HepG2 (cell line): ENCODE results near the gene PHRF1. TPM values are rescaled to one million over a fixed set of nuclear protein-coding genes. Genes with fewer than 3 reads are reported as not detected.
"Not testable (repeated sequence)": the region's sequence is repeated elsewhere in the genome, so short reads cannot be mapped to it uniquely, and the experiment has no call there.

ENCODE experiments used
- ARID5B ChIP-seq: IDR thresholded peaks from 2 replicates; pipeline ENCODE4 v1.4.0; 2020; ENCODE audit warnings: mild to moderate bottlenecking, missing genetic modification reagents
- BHLHE40 ChIP-seq: IDR thresholded peaks from 2 replicates; pipeline ENCODE4 v1.6.1; 2011; ENCODE audit warnings: low read length, improper control_type of control experiment
- BRD4 ChIP-seq: sonication (generic); formaldehyde crosslinking; IDR thresholded peaks from 2 replicates; pipeline ENCODE4 v1.4.0; 2020; ENCODE audit warnings: missing genetic modification reagents
- CEBPB ChIP-seq: IDR thresholded peaks from 2 replicates; pipeline ENCODE4 v1.6.1; 2011; ENCODE audit warnings: low read depth, low read length, improper control_type of control experiment, borderline replicate concordance
- EP300 ChIP-seq, 3 experiments: sonication (generic) in 1 of 3; formaldehyde crosslinking in 1 of 3; IDR thresholded peaks; 2 replicates each; pipeline versions ENCODE4 v1.5.1 to v1.6.1; 2011 to 2020; ENCODE audit warnings: low read depth in 2 of 3, low read length in 2 of 3, borderline replicate concordance in 1 of 3, improper control_type of control experiment in 1 of 3, mild to moderate bottlenecking in 1 of 3, missing genetic modification reagents in 1 of 3, moderate library complexity in 1 of 3
- ESRRA ChIP-seq: sonication (generic); formaldehyde crosslinking; IDR thresholded peaks from 2 replicates; pipeline ENCODE4 v1.5.1; 2020; ENCODE audit warnings: mild to moderate bottlenecking, low read depth, missing genetic modification reagents
- HDAC1 ChIP-seq: sonication (generic); formaldehyde crosslinking; IDR thresholded peaks from 2 replicates; pipeline ENCODE4 v1.5.1; 2020; ENCODE audit warnings: mild to moderate bottlenecking, missing genetic modification reagents
- HNF4A ChIP-seq: sonication (generic); formaldehyde crosslinking; IDR thresholded peaks from 2 replicates; pipeline ENCODE4 v1.4.0; 2020; ENCODE audit warnings: missing genetic modification reagents
- KLF12 ChIP-seq: sonication (generic); formaldehyde crosslinking; IDR thresholded peaks from 2 replicates; pipeline ENCODE4 v1.4.0; 2020; ENCODE audit warnings: missing genetic modification reagents, borderline replicate concordance
- LCORL ChIP-seq, 2 experiments: fragments of 450-650 bp in 1 of 2; sonication (generic) in 1 of 2; formaldehyde crosslinking in 1 of 2; IDR thresholded peaks; 2 replicates each; pipeline versions ENCODE4 v1.5.0 to v1.6.1; 2017 to 2020; ENCODE audit warnings: antibody characterized with exemption in 1 of 2, missing genetic modification reagents in 1 of 2
- NR2F6 ChIP-seq, 2 experiments: IDR thresholded peaks; 2 replicates each; pipeline ENCODE4 v1.6.1; 2016; ENCODE audit warnings: antibody characterized with exemption in 1 of 2, mild to moderate bottlenecking in 1 of 2
- POGZ ChIP-seq: sonication (generic); formaldehyde crosslinking; IDR thresholded peaks from 2 replicates; pipeline ENCODE4 v1.4.0; 2020; ENCODE audit warnings: mild to moderate bottlenecking, missing genetic modification reagents
- RXRA ChIP-seq: sonication (generic); formaldehyde crosslinking; IDR thresholded peaks from 2 replicates; pipeline ENCODE4 v1.5.1; 2020; ENCODE audit warnings: missing genetic modification reagents
- SALL1 ChIP-seq: sonication (generic); formaldehyde crosslinking; IDR thresholded peaks from 2 replicates; pipeline ENCODE4 v1.8.0; 2022; ENCODE audit warnings: mild to moderate bottlenecking, missing genetic modification reagents
- SOX6 ChIP-seq, 2 experiments: fragments of 450-650 bp in 1 of 2; sonication (generic) in 1 of 2; formaldehyde crosslinking in 1 of 2; IDR thresholded peaks; 2 replicates each; pipeline versions ENCODE4 v1.4.0 to v1.6.1; 2017 to 2020; ENCODE audit warnings: antibody characterized with exemption in 1 of 2, mild to moderate bottlenecking in 1 of 2, missing genetic modification reagents in 1 of 2
- ZBTB38 ChIP-seq: sonication (generic); formaldehyde crosslinking; IDR thresholded peaks from 2 replicates; pipeline ENCODE4 v1.5.1; 2020; ENCODE audit warnings: mild to moderate bottlenecking, missing genetic modification reagents
- ZBTB4 ChIP-seq: sonication (generic); formaldehyde crosslinking; IDR thresholded peaks from 2 replicates; pipeline ENCODE4 v1.4.0; 2020; ENCODE audit warnings: missing genetic modification reagents, mild to moderate bottlenecking, borderline replicate concordance
- ZNF263 ChIP-seq: sonication (generic); formaldehyde crosslinking; IDR thresholded peaks from 2 replicates; pipeline ENCODE4 v1.4.0; 2020; ENCODE audit warnings: missing genetic modification reagents
- ZNF264 ChIP-seq: sonication (generic); formaldehyde crosslinking; IDR thresholded peaks from 2 replicates; pipeline ENCODE4 v1.4.0; 2020; ENCODE audit warnings: missing genetic modification reagents
- ZNF503 ChIP-seq: sonication (generic); formaldehyde crosslinking; IDR thresholded peaks from 2 replicates; pipeline ENCODE4 v1.4.0; 2020; ENCODE audit warnings: missing genetic modification reagents
- polyA plus RNA-seq, 8 experiments: library from polyadenylated mRNA; depleted of rRNA in 3 of 8; stranded (reverse) in 7 of 8; unstranded in 1 of 8; fragments of >200 nt; fragmentation: Illumina TruSeq in 4 of 8; extraction: Trizol in 4 of 8; gene quantifications; 2 replicates each; pipeline versions ENCODE4 v1.2.1 to v1.2.3, GENCODE V29; 2011 to 2016; ENCODE audit warnings: low read depth in 4 of 8, missing spikeins in 1 of 8, mixed read lengths in 1 of 8; ENCODE audit not compliant: insufficient read depth in 1 of 8
- total RNA-seq, 5 experiments: library from RNA; depleted of rRNA; stranded (reverse); fragments of >200 nt; fragmentation: Illumina TruSeq; extraction: Trizol; gene quantifications; 2 replicates each; pipeline ENCODE4 v1.2.3, GENCODE V29; 2016; ENCODE audit warnings: low read depth in 1 of 5

The PHRF1 gene
- total and polyA plus RNA-seq, 2 of the 13 experiments (the other 11 are each of a cell fraction or from before 2014, with no cell fraction given): 8.2 to 16.7 TPM

GRCh38 chr11:654444-654843, 78.2 kb downstream of the PHRF1 start (continued):
- TF ChIP-seq ZNF264 (CRISPR knock-in tag) (0 out of 2 replicates have a peak, but pooled peaks have one; percentile 40), SOX6 (CRISPR knock-in tag; IDR thresholded peaks at IDR 0.05) (peak; percentile 30; the same call in 1 of the 2 replicates), ZNF503 (CRISPR knock-in tag) (0 out of 2 replicates have a peak, but pooled peaks have one; percentile 24), RXRA (CRISPR knock-in tag) (peak; percentile 89; the same call in 1 of the 2 replicates), EP300 (IDR thresholded peaks at IDR 0.05; ENCODE audit: low read depth in 2 of 2, low read length in 2 of 2) (peak in 1 of 2 experiments; percentile 12; a peak in 1 of 4 replicates), LCORL (CRISPR knock-in tag; IDR thresholded peaks at IDR 0.05) (peak; percentile 59), POGZ (CRISPR knock-in tag) (0 out of 2 replicates have a peak, but pooled peaks have one; percentile 16), ZBTB4 (CRISPR knock-in tag) (0 out of 2 replicates have a peak, but pooled peaks have one; percentile 24), KLF12 (CRISPR knock-in tag) (0 out of 2 replicates have a peak, but pooled peaks have one; percentile 45), BHLHE40 (peak; percentile 59; the same call in 1 of the 2 replicates), ZBTB38 (CRISPR knock-in tag) (peak; percentile 69; the same call in 1 of the 2 replicates), ZNF263 (0 out of 2 replicates have a peak, but pooled peaks have one; percentile 18), HNF4A (CRISPR knock-in tag) (peak; percentile 83), HDAC1 (CRISPR knock-in tag) (peak; percentile 24; the same call in 1 of the 2 replicates), CEBPB (peak; percentile 73), ARID5B (CRISPR knock-in tag) (0 out of 2 replicates have a peak, but pooled peaks have one; percentile 9), NR2F6 (IDR thresholded peaks at IDR 0.05) (peak; percentile 77), NR2F6 (CRISPR knock-in tag; IDR thresholded peaks at IDR 0.05) (peak; percentile 89), ESRRA (peak; percentile 45; the same call in 1 of the 2 replicates), BRD4 (0 out of 2 replicates have a peak, but pooled peaks have one; percentile 22), SALL1 (CRISPR knock-in tag) (peak; percentile 44; the same call in 1 of the 2 replicates)
- TF ChIP-seq SOX6 (IDR thresholded peaks at IDR 0.05); EP300 (CRISPR knock-in tag; IDR thresholded peaks at IDR 0.05; ENCODE audit: borderline replicate concordance); LCORL (IDR thresholded peaks at IDR 0.05): not testable (repeated sequence)
